GM13977 (cell line): ENCODE measurements around the gene ANKRD33B.

Source experiments
- DNase-seq: peaks from one replicate; pipeline ENCODE4 v3.0.0; 2012; ENCODE audit warnings: low spot score
- CTCF ChIP-seq: IDR thresholded peaks from 2 replicates; pipeline ENCODE4 v1.5.1; 2012; ENCODE audit warnings: mild to moderate bottlenecking, control low read depth; ENCODE audit not compliant: insufficient read depth; ENCODE audit errors: extremely low read depth, missing control alignments
- in situ Hi-C: fragments of 300-500 bp; cut with MboI; formaldehyde crosslinking; loops from one replicate; pipeline ENCODE4 v1.12.0; 2022; ENCODE audit warnings: low sequenced_read_pairs, low pct_unique_long_range_greater_than_20kb, mixed read lengths, inconsistent platforms; ENCODE audit not compliant: unreplicated experiment

The ANKRD33B gene

DNA sequence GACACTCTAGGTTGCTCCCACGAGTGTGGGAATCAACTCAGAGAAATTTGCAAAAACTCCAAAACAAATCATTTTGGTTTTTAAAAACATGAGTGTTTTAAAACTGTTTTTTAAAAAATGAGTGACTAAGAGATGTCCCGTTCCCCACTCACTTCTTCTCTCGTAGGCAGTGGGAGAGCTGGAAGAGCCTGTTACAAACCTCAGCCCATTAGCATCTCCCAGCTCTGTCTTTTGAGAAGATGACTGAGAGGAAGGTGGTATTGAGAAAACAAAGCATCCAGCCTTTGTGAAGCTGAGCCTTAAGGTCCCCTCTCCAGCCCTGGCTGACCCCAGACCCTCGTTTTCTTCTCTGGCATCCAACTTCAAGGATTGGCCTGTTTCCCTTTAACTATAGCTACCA lies 4.7 kb upstream of the ANKRD33B start:
- in situ Hi-C loops, result no loop called here
- DNase-seq, result no peak
- no peak for TF ChIP-seq CTCF

DNA sequence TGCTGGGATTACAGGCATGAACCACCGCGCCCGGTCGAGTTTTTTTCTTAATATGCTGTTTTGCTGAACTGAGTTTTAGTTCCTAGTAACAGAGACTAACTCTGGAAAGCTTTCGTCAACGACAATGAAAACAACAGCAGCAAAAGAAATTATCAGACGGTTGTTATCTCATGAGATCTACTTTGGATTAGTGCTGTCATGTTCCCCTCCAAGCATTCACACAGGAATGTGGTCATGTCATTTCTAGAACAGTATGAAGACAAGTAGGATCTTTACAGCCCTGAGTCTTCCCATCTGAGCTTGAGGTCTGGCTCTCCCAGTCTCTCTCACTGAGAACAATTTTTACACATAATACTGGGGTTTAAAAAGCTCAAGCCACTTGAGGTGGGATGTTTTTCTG lies 4.0 kb upstream of the ANKRD33B start:
- no peak for DNase-seq
- no peak for TF ChIP-seq CTCF
- in situ Hi-C loops, result no loop called here

GRCh38 chr5:10562201-10563109 lies 1.4 kb upstream of the ANKRD33B start:
- in situ Hi-C loops, result no loop called here
- DNase-seq, result peak; percentile 78
- no peak for TF ChIP-seq CTCF

DNA sequence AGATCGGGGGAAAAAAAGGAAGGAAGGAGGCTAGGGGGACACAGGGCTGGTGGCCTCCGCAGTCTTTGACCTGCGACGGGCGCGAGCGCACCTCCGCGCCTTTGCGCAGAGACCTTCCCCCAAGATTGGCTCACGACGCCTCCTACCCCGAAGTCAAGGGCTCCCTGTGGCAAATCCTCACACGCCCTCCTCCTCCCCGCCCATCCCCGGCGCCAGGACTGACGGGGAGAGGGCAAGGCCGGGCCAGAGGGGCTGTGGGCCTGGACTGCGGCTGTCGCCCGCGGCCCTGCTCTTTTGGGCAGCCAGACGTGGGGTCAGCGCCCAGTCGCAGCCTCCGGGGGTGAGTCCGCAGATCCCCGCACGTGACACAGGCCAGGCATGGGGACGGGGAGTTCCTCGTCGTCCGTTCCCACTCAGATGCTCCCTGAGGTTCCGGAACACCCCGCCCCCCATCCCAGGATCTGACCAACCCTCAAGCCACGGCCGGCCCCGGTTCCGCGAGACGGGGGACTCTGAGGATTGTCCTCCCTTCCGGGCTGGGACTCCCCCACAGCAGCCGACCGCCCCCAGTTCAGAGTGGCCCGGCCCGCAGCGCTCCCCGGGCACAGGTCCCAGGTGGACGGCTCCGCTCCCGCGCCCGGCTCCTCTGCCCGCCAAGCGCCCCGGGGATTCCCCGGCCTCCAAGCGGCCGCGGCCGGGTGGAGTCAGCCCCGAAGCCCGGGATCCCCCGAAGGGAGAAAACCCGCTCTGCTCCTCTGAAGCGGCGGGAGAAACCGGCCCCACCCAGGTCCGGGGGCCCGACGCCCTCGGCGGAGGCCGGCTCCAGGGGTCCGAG lies 543 bp upstream of the ANKRD33B start:
- peak; percentile 81 for DNase-seq
- no peak for TF ChIP-seq CTCF
- in situ Hi-C loops, result no loop called here

GRCh38 chr5:10564838-10565784 lies 1.2 kb downstream of the ANKRD33B start:
- in situ Hi-C loops, result no loop called here
- no peak for DNase-seq

More at GRCh38 chr5:10564838-10565784, 1.2 kb downstream of the ANKRD33B start:
- TF ChIP-seq CTCF, result no peak
